IMR-90 (cell line): Measurements from ENCODE around the gene RRP1B. TPM values are rescaled to one million over a fixed set of nuclear protein-coding genes. Genes with fewer than 3 reads are reported as not detected.

ENCODE experiments used
- ATAC-seq: fragments of 200-7000 bp; cut with Tn5 transposase; 2 replicates; pipeline ENCODE4 v1.9.1; 2020; ENCODE audit warnings: low read depth, mild to moderate bottlenecking, moderate library complexity
- BruUV-seq: library from RNA; stranded (reverse); fragments of 400-500 nt; replicated peaks from 2 replicates; lab custom pipeline; 2021; lab: Mats Ljungman, UMichigan
- CTCF ChIA-PET: fragments of 300-600 bp; formaldehyde crosslinking; extraction: SDS; loops from one replicate; lab custom pipeline; 2021; ENCODE audit warnings: antibody characterized with exemption; lab: Yijun Ruan, JAX
- POLR2A ChIA-PET: fragments of 300-600 bp; sonication (Branson Sonifier 250); formaldehyde crosslinking; loops from one replicate; lab custom pipeline; 2022; ENCODE audit warnings: antibody characterized with exemption; ENCODE audit not compliant: unreplicated experiment; lab: Charles Lee
- DNase-seq: peaks from one replicate; pipeline ENCODE4 v3.0.0; 2013
- H2AFZ ChIP-seq: replicated peaks from 2 replicates; pipeline ENCODE3; 2013; ENCODE audit warnings: low read length, mild to moderate bottlenecking; ENCODE audit not compliant: poor library complexity
- H2AK5ac ChIP-seq: 2 replicates; pipeline ENCODE4 v1.6.1; 2013; ENCODE audit warnings: low read depth, low read length, inconsistent platforms
- H2AK9ac ChIP-seq: replicated peaks from 2 replicates; pipeline ENCODE3; 2013; ENCODE audit warnings: mild to moderate bottlenecking, low read depth, low read length, moderate library complexity; ENCODE audit not compliant: poor library complexity
- H2BK120ac ChIP-seq: 2 replicates; pipeline ENCODE4 v1.6.1; 2013; ENCODE audit warnings: low read depth, low read length, inconsistent platforms
- H2BK15ac ChIP-seq: 3 replicates; pipeline ENCODE4 v1.6.1; 2013; ENCODE audit warnings: low read depth, low read length, inconsistent platforms
- H2BK20ac ChIP-seq: 2 replicates; pipeline ENCODE4 v1.6.1; 2013; ENCODE audit warnings: low read depth, mild to moderate bottlenecking, inconsistent platforms, low read length, moderate library complexity
- H2BK5ac ChIP-seq: 2 replicates; pipeline ENCODE4 v1.6.1; 2013; ENCODE audit warnings: mild to moderate bottlenecking, low read depth, low read length, inconsistent platforms; ENCODE audit not compliant: poor library complexity, severe bottlenecking
- H3K14ac ChIP-seq: replicated peaks from 2 replicates; pipeline ENCODE4 v1.6.1; 2013; ENCODE audit warnings: low read depth, low read length, inconsistent platforms
- H3K18ac ChIP-seq: 2 replicates; pipeline ENCODE4 v1.6.1; 2013; ENCODE audit warnings: low read depth, low read length, control low read depth
- H3K23ac ChIP-seq: 2 replicates; pipeline ENCODE4 v1.6.1; 2013; ENCODE audit warnings: low read depth, low read length, inconsistent platforms
- H3K27ac ChIP-seq: 2 replicates; pipeline ENCODE4 v1.5.1; 2013; ENCODE audit warnings: mild to moderate bottlenecking, control low read depth, low read length; ENCODE audit not compliant: insufficient read depth
- H3K27me3 ChIP-seq: 2 replicates; pipeline ENCODE4 v1.6.1; 2013; ENCODE audit warnings: low read length; ENCODE audit not compliant: control insufficient read depth, insufficient read depth
- H3K36me3 ChIP-seq: 2 replicates; pipeline ENCODE4 v1.6.1; 2013; ENCODE audit warnings: low read length, mixed read lengths; ENCODE audit not compliant: control insufficient read depth, insufficient read depth
- H3K4ac ChIP-seq: 2 replicates; pipeline ENCODE4 v1.6.1; 2013; ENCODE audit warnings: low read depth, low read length, inconsistent platforms
- H3K4me1 ChIP-seq: 2 replicates; pipeline ENCODE4 v1.6.1; 2013; ENCODE audit warnings: low read length, mixed read lengths; ENCODE audit not compliant: control insufficient read depth, insufficient read depth
- H3K4me2 ChIP-seq: 2 replicates; pipeline ENCODE4 v1.6.1; 2013; ENCODE audit warnings: low read depth, mild to moderate bottlenecking, control low read depth, low read length, moderate library complexity
- H3K4me3 ChIP-seq: 2 replicates; pipeline ENCODE4 v1.5.1; 2013; ENCODE audit warnings: low read depth, mild to moderate bottlenecking, control low read depth, low read length, moderate library complexity; ENCODE audit not compliant: insufficient read depth
- H3K56ac ChIP-seq: 2 replicates; pipeline ENCODE4 v1.6.1; 2013; ENCODE audit warnings: low read length, inconsistent platforms; ENCODE audit not compliant: insufficient read depth; ENCODE audit errors: extremely low read depth
- H3K79me1 ChIP-seq, 2 experiments: 2 replicates each; pipeline ENCODE4 v1.6.1; 2013; ENCODE audit warnings: low read length in 2 of 2, inconsistent platforms in 1 of 2, low read depth in 1 of 2
- H3K9ac ChIP-seq: 2 replicates; pipeline ENCODE4 v1.6.1; 2013; ENCODE audit warnings: low read depth, low read length, control low read depth
- H3K9me1 ChIP-seq: 2 replicates; pipeline ENCODE4 v1.6.1; 2013; ENCODE audit warnings: low read length, inconsistent platforms; ENCODE audit not compliant: insufficient read depth
- H3K9me3 ChIP-seq: 2 replicates; pipeline ENCODE4 v1.6.1; 2013; ENCODE audit warnings: low read length; ENCODE audit not compliant: control insufficient read depth, insufficient read depth
- H4K20me1 ChIP-seq: 2 replicates; pipeline ENCODE4 v1.6.1; 2013; ENCODE audit warnings: low read length, inconsistent platforms; ENCODE audit not compliant: insufficient read depth
- H4K5ac ChIP-seq: 2 replicates; pipeline ENCODE4 v1.6.1; 2013; ENCODE audit warnings: mild to moderate bottlenecking, low read depth, low read length, control low read depth
- H4K8ac ChIP-seq, 2 experiments: 2 replicates each; pipeline ENCODE4 v1.6.1; 2013; ENCODE audit warnings: low read depth in 2 of 2, low read length in 2 of 2, control low read depth in 1 of 2, inconsistent platforms in 1 of 2
- H4K91ac ChIP-seq: 2 replicates; pipeline ENCODE4 v1.6.1; 2013; ENCODE audit warnings: low read depth, low read length, inconsistent platforms; ENCODE audit not compliant: insufficient read depth
- BHLHE40 ChIP-seq: fragments of 150-350 bp; IDR thresholded peaks from 2 replicates; pipeline ENCODE4 v1.6.1; 2016; ENCODE audit warnings: mild to moderate bottlenecking, low read depth, low read length
- CEBPB ChIP-seq: IDR thresholded peaks from 2 replicates; pipeline ENCODE4 v1.6.1; 2012; ENCODE audit warnings: low read depth, low read length, improper control_type of control experiment
- CHD1 ChIP-seq: IDR thresholded peaks from 2 replicates; pipeline ENCODE4 v1.6.1; 2012; ENCODE audit warnings: low read depth, low read length, improper control_type of control experiment
- MAZ ChIP-seq: IDR thresholded peaks from 2 replicates; pipeline ENCODE4 v1.6.1; 2012; ENCODE audit warnings: low read depth, mild to moderate bottlenecking, low read length, improper control_type of control experiment, moderate library complexity, borderline replicate concordance
- MXI1 ChIP-seq: IDR thresholded peaks from 2 replicates; pipeline ENCODE4 v1.6.1; 2012; ENCODE audit warnings: low read depth, mild to moderate bottlenecking, low read length, moderate library complexity, borderline replicate concordance
- NFE2L2 ChIP-seq: fragments of 150-350 bp; IDR thresholded peaks from 2 replicates; pipeline ENCODE4 v1.6.1; 2016; ENCODE audit warnings: low read depth, mild to moderate bottlenecking, low read length
- POLR2A ChIP-seq: IDR thresholded peaks from 2 replicates; pipeline ENCODE4 v1.6.1; 2012; ENCODE audit warnings: mild to moderate bottlenecking, low read depth, low read length
- SMC3 ChIP-seq: fragments of 150-350 bp; IDR thresholded peaks from 2 replicates; pipeline ENCODE4 v1.6.1; 2016; ENCODE audit warnings: low read depth, mild to moderate bottlenecking, antibody characterized with exemption, low read length, moderate library complexity
- WGBS, 2 experiments: methylation state at CpG; one replicate each; pipeline versions ENCODE4 v1.1.5 to v1.1.7; 2013; ENCODE audit warnings: missing lambda C conversion rate in 2 of 2; ENCODE audit not compliant: insufficient read length in 1 of 2; ENCODE audit errors: extremely low coverage in 2 of 2; 5-methylcytosine and 5-hydroxymethylcytosine counted together
- dilution Hi-C: fragments of 300-500 bp; cut with HindIII; formaldehyde crosslinking; loops from one replicate; pipeline ENCODE4 v1.14.3; 2018; ENCODE audit warnings: low sequenced_read_pairs; ENCODE audit not compliant: unreplicated experiment
- in situ Hi-C: fragments of 300-500 bp; cut with MboI; formaldehyde crosslinking; loops from 3 replicates; pipeline ENCODE4 v1.14.3; 2019; ENCODE audit warnings: low sequenced_read_pairs, inconsistent platforms, mixed read lengths
- intact Hi-C: fragments of 100-400 bp; cut with micrococcal nuclease; formaldehyde crosslinking; loops from 2 replicates; pipeline ENCODE4 v1.10.0; 2022
- polyA plus RNA-seq, 3 experiments: library from polyadenylated mRNA; depleted of rRNA; stranded (reverse); fragments of >200 nt; gene quantifications; 2 replicates each; pipeline ENCODE4 v1.2.3, GENCODE V29; 2012; ENCODE audit warnings: low replicate concordance in 1 of 3
- total RNA-seq: library from RNA; depleted of rRNA; stranded (reverse); fragments of >200 nt; gene quantifications from 2 replicates; pipeline ENCODE4 v1.2.3, GENCODE V29; 2012
- TF ChIP-seq, protein P1 (sequence below): fragments of 150-350 bp; IDR thresholded peaks from 2 replicates; pipeline ENCODE4 v1.6.1; 2017; ENCODE audit warnings: mild to moderate bottlenecking, antibody characterized with exemption, low read length, low read depth
- TF ChIP-seq, protein P2 (sequence below): fragments of 150-350 bp; IDR thresholded peaks from 2 replicates; pipeline ENCODE4 v1.6.1; 2016; ENCODE audit warnings: low read depth, mild to moderate bottlenecking, low read length, moderate library complexity, borderline replicate concordance
- TF ChIP-seq, protein P3 (sequence below): conservative IDR thresholded peaks from 2 replicates; pipeline ENCODE4 v1.5.1; 2012; ENCODE audit warnings: mild to moderate bottlenecking, low read depth, low read length, improper control_type of control experiment

RRP1B gene
- total and polyA plus RNA-seq, 2 of the 4 experiments (the other 2 are of a cell fraction), result 11.1 to 16.1 TPM

DNA sequence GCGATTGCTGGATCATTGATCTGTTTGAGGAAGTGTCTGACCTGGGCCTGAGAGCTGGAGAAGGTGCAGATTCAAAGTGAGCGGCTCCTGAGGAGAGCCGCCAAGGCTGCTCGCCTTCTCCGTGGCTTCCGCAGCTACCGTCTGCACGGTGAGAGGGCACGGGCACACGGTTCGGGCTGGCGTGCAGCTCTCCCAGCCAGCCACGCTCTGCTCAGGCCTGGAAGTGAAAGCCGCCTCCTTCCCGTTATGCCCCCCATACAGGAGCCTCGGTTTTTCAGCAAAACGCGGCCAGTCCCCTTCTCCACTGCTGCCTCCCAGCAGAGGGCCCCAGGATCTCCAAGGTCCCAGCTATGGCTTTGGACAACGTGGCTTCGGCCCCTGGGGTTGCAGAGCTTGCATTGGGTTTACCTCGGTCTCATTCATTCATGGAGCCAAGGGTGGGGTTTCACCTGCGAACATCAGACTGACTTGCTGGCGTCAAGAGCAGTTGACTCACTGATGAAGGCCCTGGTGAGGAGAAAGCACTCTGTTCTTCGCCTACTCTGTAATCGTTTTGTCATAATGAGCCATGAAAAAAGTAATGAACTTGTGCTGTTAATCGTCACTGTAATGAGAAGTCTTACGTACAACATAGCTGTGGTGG is 35.2 kb downstream of the RRP1B start:
- CTCF ChIA-PET, result no interaction called here
- H3K4me2 ChIP-seq, result no peak overlapping the region
- H3K23ac ChIP-seq, result no peak overlapping the region
- no peak overlapping the region for H3K27ac ChIP-seq
- H3K4me1 ChIP-seq, result no peaks in the 10 kb centered on the region
- H3K27me3 ChIP-seq, result no peaks in the 10 kb centered on the region
- H3K4me3 ChIP-seq, result no peak overlapping the region
- BruUV-seq, result no TSS peak
- in situ Hi-C loops (no loop called here), dilution Hi-C loops (no loop called here), intact Hi-C loops (no loop called here)
- H2BK120ac ChIP-seq, result no peak overlapping the region
- H3K56ac ChIP-seq, result no peak overlapping the region
- H3K9ac ChIP-seq, result no peak overlapping the region
- H4K5ac ChIP-seq, result no peak overlapping the region
- POLR2A ChIA-PET, result no interaction called here
- no peak for DNase-seq
- TF ChIP-seq SMC3, result no peak
- TF ChIP-seq, protein P1, sequence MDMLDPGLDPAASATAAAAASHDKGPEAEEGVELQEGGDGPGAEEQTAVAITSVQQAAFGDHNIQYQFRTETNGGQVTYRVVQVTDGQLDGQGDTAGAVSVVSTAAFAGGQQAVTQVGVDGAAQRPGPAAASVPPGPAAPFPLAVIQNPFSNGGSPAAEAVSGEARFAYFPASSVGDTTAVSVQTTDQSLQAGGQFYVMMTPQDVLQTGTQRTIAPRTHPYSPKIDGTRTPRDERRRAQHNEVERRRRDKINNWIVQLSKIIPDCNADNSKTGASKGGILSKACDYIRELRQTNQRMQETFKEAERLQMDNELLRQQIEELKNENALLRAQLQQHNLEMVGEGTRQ, result no peak
- no peak for TF ChIP-seq MXI1
- TF ChIP-seq CHD1, result no peak
- no peak for TF ChIP-seq POLR2A
- TF ChIP-seq NFE2L2, result no peak
- TF ChIP-seq, protein P2, sequence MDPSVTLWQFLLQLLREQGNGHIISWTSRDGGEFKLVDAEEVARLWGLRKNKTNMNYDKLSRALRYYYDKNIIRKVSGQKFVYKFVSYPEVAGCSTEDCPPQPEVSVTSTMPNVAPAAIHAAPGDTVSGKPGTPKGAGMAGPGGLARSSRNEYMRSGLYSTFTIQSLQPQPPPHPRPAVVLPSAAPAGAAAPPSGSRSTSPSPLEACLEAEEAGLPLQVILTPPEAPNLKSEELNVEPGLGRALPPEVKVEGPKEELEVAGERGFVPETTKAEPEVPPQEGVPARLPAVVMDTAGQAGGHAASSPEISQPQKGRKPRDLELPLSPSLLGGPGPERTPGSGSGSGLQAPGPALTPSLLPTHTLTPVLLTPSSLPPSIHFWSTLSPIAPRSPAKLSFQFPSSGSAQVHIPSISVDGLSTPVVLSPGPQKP, result no peak
- no peak for TF ChIP-seq BHLHE40
- TF ChIP-seq CEBPB, result no peak
- no peak for TF ChIP-seq MAZ
- TF ChIP-seq, protein P3, sequence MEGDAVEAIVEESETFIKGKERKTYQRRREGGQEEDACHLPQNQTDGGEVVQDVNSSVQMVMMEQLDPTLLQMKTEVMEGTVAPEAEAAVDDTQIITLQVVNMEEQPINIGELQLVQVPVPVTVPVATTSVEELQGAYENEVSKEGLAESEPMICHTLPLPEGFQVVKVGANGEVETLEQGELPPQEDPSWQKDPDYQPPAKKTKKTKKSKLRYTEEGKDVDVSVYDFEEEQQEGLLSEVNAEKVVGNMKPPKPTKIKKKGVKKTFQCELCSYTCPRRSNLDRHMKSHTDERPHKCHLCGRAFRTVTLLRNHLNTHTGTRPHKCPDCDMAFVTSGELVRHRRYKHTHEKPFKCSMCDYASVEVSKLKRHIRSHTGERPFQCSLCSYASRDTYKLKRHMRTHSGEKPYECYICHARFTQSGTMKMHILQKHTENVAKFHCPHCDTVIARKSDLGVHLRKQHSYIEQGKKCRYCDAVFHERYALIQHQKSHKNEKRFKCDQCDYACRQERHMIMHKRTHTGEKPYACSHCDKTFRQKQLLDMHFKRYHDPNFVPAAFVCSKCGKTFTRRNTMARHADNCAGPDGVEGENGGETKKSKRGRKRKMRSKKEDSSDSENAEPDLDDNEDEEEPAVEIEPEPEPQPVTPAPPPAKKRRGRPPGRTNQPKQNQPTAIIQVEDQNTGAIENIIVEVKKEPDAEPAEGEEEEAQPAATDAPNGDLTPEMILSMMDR, result no peak
- H4K8ac ChIP-seq, result no peak overlapping the region
- no peak overlapping the region for H2BK5ac ChIP-seq
- H3K18ac ChIP-seq, result no peak overlapping the region
- H3K79me1 ChIP-seq, result 0 out of 4 replicates have a peak, but pooled peaks cover 0 to 3% of the 10 kb centered on the region in 2 experiments
- no peaks in the 10 kb centered on the region for H4K20me1 ChIP-seq
- H2AFZ ChIP-seq, result no peak overlapping the region
- no peak overlapping the region for H2AK9ac ChIP-seq
- H4K91ac ChIP-seq, result no peak overlapping the region
- H3K9me1 ChIP-seq, result no peaks in the 10 kb centered on the region; the same call in 1 of the 2 replicates
- H3K9me3 ChIP-seq, result no peaks in the 10 kb centered on the region
- H2BK15ac ChIP-seq, result no peak overlapping the region
- ATAC-seq, result no peak
- no peak overlapping the region for H3K14ac ChIP-seq
- H3K4ac ChIP-seq, result no peak overlapping the region
- no peak overlapping the region for H2BK20ac ChIP-seq
- 93% methylated on average over 17 of the region's 27 CpGs; no CpG with 5 or more reads in 1 of the 2 experiments for WGBS, 2 experiments
- no peak overlapping the region for H2AK5ac ChIP-seq
- H3K36me3 ChIP-seq, result peaks cover 46% of the 10 kb centered on the region
